Small intestine (tissue), 7 donors: Measurements from ENCODE around the gene GATB. TPM values are rescaled to one million over a fixed set of nuclear protein-coding genes. Genes with fewer than 3 reads are reported as not detected.

Experiments used
- DNase-seq, 2 donors: peaks; one replicate each; pipeline versions ENCODE4 v3.0.0 to v3.0.0-alpha.2; 2013
- FAIRE-seq: peaks from 2 replicates; lab custom pipeline; 2012; peaks lifted over from hg19 to GRCh38; lab: Jason Lieb, UNC
- H3K27ac ChIP-seq, 3 donors: one replicate each; pipeline ENCODE4 v1.5.1; 2013; ENCODE audit warnings: low read length in 2 of 3, mild to moderate bottlenecking in 2 of 3, control low read depth in 1 of 3, inconsistent platforms in 1 of 3, low read depth in 1 of 3, moderate library complexity in 1 of 3
- H3K27me3 ChIP-seq, 3 donors: one replicate each; pipeline ENCODE4 v1.6.1; 2013; ENCODE audit warnings: low read length in 3 of 3, inconsistent platforms in 1 of 3; ENCODE audit not compliant: control insufficient read depth in 3 of 3, insufficient read depth in 3 of 3
- H3K36me3 ChIP-seq, 3 donors: one replicate each; pipeline ENCODE4 v1.6.1; 2013; ENCODE audit warnings: low read length in 3 of 3, inconsistent platforms in 1 of 3, low read depth in 1 of 3, mild to moderate bottlenecking in 1 of 3, moderate library complexity in 1 of 3; ENCODE audit not compliant: control insufficient read depth in 3 of 3, insufficient read depth in 2 of 3
- H3K4me1 ChIP-seq, 3 donors: one replicate each; pipeline ENCODE4 v1.6.1; 2013; ENCODE audit warnings: low read length in 2 of 3, inconsistent platforms in 1 of 3, low read depth in 1 of 3, mild to moderate bottlenecking in 1 of 3, moderate library complexity in 1 of 3; ENCODE audit not compliant: control insufficient read depth in 3 of 3, insufficient read depth in 2 of 3
- H3K4me3 ChIP-seq, 3 donors: one replicate each; pipeline ENCODE4 v1.5.1; 2013; ENCODE audit warnings: low read length in 3 of 3, control low read depth in 1 of 3, inconsistent platforms in 1 of 3, low read depth in 1 of 3, mild to moderate bottlenecking in 1 of 3, moderate library complexity in 1 of 3
- H3K9me3 ChIP-seq, 2 donors: one replicate each; pipeline ENCODE4 v1.6.1; 2013; ENCODE audit warnings: low read depth in 1 of 2, low read length in 1 of 2; ENCODE audit not compliant: control insufficient read depth in 2 of 2, insufficient read depth in 1 of 2
- WGBS, 3 donors: extraction: QIAGEN DNeasy Blood & Tissue Kit; methylation state at CpG; one replicate each; pipeline ENCODE4 v1.1.7; 2013; 5-methylcytosine and 5-hydroxymethylcytosine counted together
- polyA plus RNA-seq, 4 donors: library from polyadenylated mRNA; stranded (reverse) in 3 of 4; unstranded in 1 of 4; fragments of 200-250 nt in 3 of 4; fragments of 120-200 nt in 1 of 4; gene quantifications; one replicate each; pipeline versions ENCODE4 v1.2.1 to v1.2.3, GENCODE V29; 2013
- donor health status: healthy with polysubstance abuse.
- donor health status: control.
- donor health status: control.
- donor health status: Bipolar disorder and iron deficiency.
- donor health status: healthy.

The GATB gene
- polyA plus RNA-seq, 4 donors, result 10.5 to 18.0 (median 16.7) TPM

- 78 to 94% (median 90%) methylated on average over 4 of the region's 4 CpGs for WGBS, 3 donors
- no peak for FAIRE-seq
- H3K4me3 ChIP-seq, result no peak overlapping the region
Measured at GRCh38 chr4:151668689-151669402, 92.0 kb downstream of the GATB start.

DNA sequence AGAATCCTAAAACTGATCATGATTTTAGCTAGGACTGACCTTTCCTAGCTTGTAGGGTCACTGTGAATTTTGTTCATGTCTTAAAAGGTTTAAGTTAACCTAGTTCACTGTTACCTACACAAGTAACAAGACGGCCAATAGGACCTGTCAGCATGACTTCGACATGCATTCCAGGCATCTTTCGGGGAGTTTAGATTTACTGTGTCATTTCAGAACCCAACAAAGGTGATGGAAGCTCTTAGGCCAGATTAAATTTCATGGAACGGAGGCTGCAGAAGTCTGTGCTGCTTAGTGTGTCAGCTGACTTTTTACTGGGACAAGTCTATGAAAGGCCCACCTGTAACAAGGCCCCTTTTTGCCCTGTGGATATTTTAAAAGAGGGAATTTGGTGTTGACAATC, 93.1 kb downstream of the GATB start:
- H3K9me3 ChIP-seq, result no peaks in the 10 kb centered on the region
- H3K4me3 ChIP-seq, result no peak overlapping the region
- H3K27ac ChIP-seq, result no peak overlapping the region
- WGBS, 3 donors, result 94 to 98% (median 96%) methylated on average over 4 of the region's 4 CpGs
- no peak for DNase-seq
- no peak for FAIRE-seq
- H3K27me3 ChIP-seq, result no peaks in the 10 kb centered on the region
- peaks cover 0 to 19% (median 6%) of the 10 kb centered on the region in 3 donors for H3K36me3 ChIP-seq
- H3K4me1 ChIP-seq, result no peaks in the 10 kb centered on the region

More at GRCh38 chr4:151668689-151669402, 92.0 kb downstream of the GATB start:
- DNase-seq, result no peak
- Histone ChIP-seq H3K4me1 (no peaks in the 10 kb centered on the region), H3K27ac (no peak overlapping the region), H3K36me3 (peaks cover 0 to 21% (median 3%) of the 10 kb centered on the region in 3 donors), H3K9me3 (no peaks in the 10 kb centered on the region), H3K27me3 (no peaks in the 10 kb centered on the region)

DNA sequence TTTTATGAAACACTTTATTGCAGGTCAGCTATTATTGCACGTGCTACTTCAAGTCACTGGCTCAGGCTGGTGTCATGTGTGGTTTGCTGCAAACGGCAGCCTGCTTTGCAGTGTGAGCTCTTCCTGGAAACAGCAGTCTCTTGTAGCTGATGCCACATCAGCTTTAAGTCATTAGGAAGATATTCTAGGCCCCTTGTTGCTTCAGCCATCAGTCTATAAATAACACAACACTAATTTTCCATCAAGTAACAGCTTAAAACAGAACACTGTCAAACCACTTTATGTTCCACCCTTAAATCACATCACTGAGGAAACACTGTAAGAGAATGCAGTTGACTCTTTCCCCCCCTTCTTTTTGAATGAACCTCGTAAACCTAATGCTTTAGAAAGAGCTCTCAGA, 93.8 kb downstream of the GATB start:
- FAIRE-seq, result no peak
- Histone ChIP-seq H3K27me3 (no peaks in the 10 kb centered on the region), H3K27ac (no peak overlapping the region), H3K4me3 (no peak overlapping the region), H3K9me3 (no peaks in the 10 kb centered on the region), H3K36me3 (peaks cover 0 to 19% (median 9%) of the 10 kb centered on the region in 3 donors), H3K4me1 (no peaks in the 10 kb centered on the region)
- WGBS, 3 donors, result 40 to 62% (median 48%) methylated on average over 3 of the region's 3 CpGs
- DNase-seq, result no peak

DNA sequence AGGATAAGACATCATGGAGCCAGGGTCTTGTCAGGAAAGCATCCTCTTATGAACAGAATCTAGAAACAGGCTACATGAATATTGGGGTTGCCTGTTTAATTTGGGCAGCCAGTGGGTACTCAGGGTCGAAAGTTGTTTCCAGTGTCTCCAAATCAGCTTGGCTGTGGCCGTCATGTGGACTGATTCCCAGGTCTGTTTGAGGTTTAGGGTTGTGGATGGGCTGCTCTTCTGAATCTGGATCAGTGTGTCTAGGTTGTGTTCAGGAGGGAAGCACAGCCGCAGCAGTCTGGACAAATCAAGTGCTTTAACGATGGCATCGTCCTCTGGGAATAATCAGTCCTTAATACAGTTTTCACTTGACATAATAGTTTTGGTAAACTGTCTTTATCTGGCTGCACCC, 94.3 kb downstream of the GATB start:
- H3K27me3 ChIP-seq, result no peaks in the 10 kb centered on the region
- no peaks in the 10 kb centered on the region for H3K4me1 ChIP-seq
- peaks cover 0 to 19% (median 9%) of the 10 kb centered on the region in 3 donors for H3K36me3 ChIP-seq
- no peak for DNase-seq
- WGBS, 3 donors, result 84 to 94% (median 94%) methylated on average over 5 of the region's 5 CpGs
- FAIRE-seq, result no peak
- H3K9me3 ChIP-seq, result no peaks in the 10 kb centered on the region
- H3K27ac ChIP-seq, result no peak overlapping the region
- H3K4me3 ChIP-seq, result no peak overlapping the region

GRCh38 chr4:151665785-151666127, 95.1 kb downstream of the GATB start:
- Histone ChIP-seq H3K27ac (no peak overlapping the region), H3K27me3 (no peaks in the 10 kb centered on the region), H3K4me3 (no peak overlapping the region), H3K36me3 (peaks cover 0 to 16% (median 9%) of the 10 kb centered on the region in 3 donors), H3K9me3 (no peaks in the 10 kb centered on the region), H3K4me1 (no peaks in the 10 kb centered on the region)
- no peak for FAIRE-seq
- WGBS, 3 donors, result 96 to 97% (median 96%) methylated on average over 9 of the region's 9 CpGs
- no peak for DNase-seq

GRCh38 chr4:151665022-151665784, 95.6 kb downstream of the GATB start:
- no peaks in the 10 kb centered on the region for H3K9me3 ChIP-seq
- peaks cover 0 to under 1% (median 0%) of the 10 kb centered on the region in 3 donors for H3K4me1 ChIP-seq
- DNase-seq (no peak), FAIRE-seq (no peak)
- peaks cover 0 to 15% (median 9%) of the 10 kb centered on the region in 3 donors for H3K36me3 ChIP-seq
- 89 to 93% (median 89%) methylated on average over 12 of the region's 12 CpGs for WGBS, 3 donors
- no peaks in the 10 kb centered on the region for H3K27me3 ChIP-seq
- no peak overlapping the region for H3K4me3 ChIP-seq
- H3K27ac ChIP-seq, result no peak overlapping the region

- no peak for FAIRE-seq
- 88 to 93% (median 89%) methylated on average over 2 of the region's 2 CpGs for WGBS, 3 donors
Measured at GRCh38 chr4:151664289-151664688, 96.5 kb downstream of the GATB start.

GRCh38 chr4:151663109-151663508, 97.7 kb downstream of the GATB start:
- WGBS, 3 donors, result 92 to 95% (median 93%) methylated on average over 7 of the region's 7 CpGs
- H3K4me3 ChIP-seq, result no peak overlapping the region
- H3K4me1 ChIP-seq, result peaks cover 0 to 4% (median 0%) of the 10 kb centered on the region in 3 donors
- H3K36me3 ChIP-seq, result peaks cover 0 to 14% (median 9%) of the 10 kb centered on the region in 3 donors
- FAIRE-seq (no peak), DNase-seq (no peak)
- no peaks in the 10 kb centered on the region for H3K9me3 ChIP-seq
- H3K27me3 ChIP-seq, result no peaks in the 10 kb centered on the region
- H3K27ac ChIP-seq, result no peak overlapping the region

More at GRCh38 chr4:151664289-151664688, 96.5 kb downstream of the GATB start:
- Histone ChIP-seq H3K27ac (no peak overlapping the region), H3K27me3 (no peaks in the 10 kb centered on the region), H3K36me3 (peaks cover 0 to 13% (median 9%) of the 10 kb centered on the region in 3 donors), H3K4me3 (no peak overlapping the region), H3K9me3 (no peaks in the 10 kb centered on the region), H3K4me1 (peaks cover 0 to 4% (median 0%) of the 10 kb centered on the region in 3 donors)
- no peak for DNase-seq
